NCI-H2227 (cell line): ENCODE results near the gene B4GALNT3.

ENCODE experiments used
- DNase-seq: peaks from one replicate; lab custom pipeline; 2025; ENCODE audit not compliant: unreplicated experiment; lab: John Stamatoyannopoulos, UW

Gene B4GALNT3

GRCh38 chr12:590206-590750, 130.5 kb downstream of the B4GALNT3 start:
- DNase-seq: no peak

- DNase-seq: no peak
Measured at GRCh38 chr12:591167-592023, 131.7 kb downstream of the B4GALNT3 start.

- DNase-seq: no peak
Measured at GRCh38 chr12:592024-592505, 132.3 kb downstream of the B4GALNT3 start.

GRCh38 chr12:593396-594270, 133.9 kb downstream of the B4GALNT3 start:
- DNase-seq: no peak

- no peak for DNase-seq
Measured at GRCh38 chr12:597926-598568, 138.3 kb downstream of the B4GALNT3 start.

GRCh38 chr12:599756-600155, 140.0 kb downstream of the B4GALNT3 start:
- no peak for DNase-seq

GRCh38 chr12:601976-602699, 142.4 kb downstream of the B4GALNT3 start:
- DNase-seq: no peak

- DNase-seq: no peak
Measured at GRCh38 chr12:602700-603068, 142.9 kb downstream of the B4GALNT3 start.

GRCh38 chr12:604956-605355, 145.2 kb downstream of the B4GALNT3 start:
- no peak for DNase-seq

- no peak for DNase-seq
Measured at GRCh38 chr12:607541-608001, 147.8 kb downstream of the B4GALNT3 start.

GRCh38 chr12:608413-608812, 148.7 kb downstream of the B4GALNT3 start:
- no peak for DNase-seq

- DNase-seq: no peak
Measured at GRCh38 chr12:608921-609320, 149.2 kb downstream of the B4GALNT3 start.

GRCh38 chr12:611721-612120, 152.0 kb downstream of the B4GALNT3 start:
- DNase-seq: no peak

- DNase-seq: no peak
Measured at GRCh38 chr12:612293-612692, 152.6 kb downstream of the B4GALNT3 start.

GRCh38 chr12:612886-613285, 153.1 kb downstream of the B4GALNT3 start:
- DNase-seq: no peak
